OCI-M1 (cell line): Measurements from ENCODE around the gene USP3.
A peak's percentile ranks its signal among the peaks of the same experiment; 100 is the strongest.

Experiments
- DNase-seq: peaks from one replicate; lab custom pipeline; 2025; lab: John Stamatoyannopoulos, UW

The USP3 gene

DNA sequence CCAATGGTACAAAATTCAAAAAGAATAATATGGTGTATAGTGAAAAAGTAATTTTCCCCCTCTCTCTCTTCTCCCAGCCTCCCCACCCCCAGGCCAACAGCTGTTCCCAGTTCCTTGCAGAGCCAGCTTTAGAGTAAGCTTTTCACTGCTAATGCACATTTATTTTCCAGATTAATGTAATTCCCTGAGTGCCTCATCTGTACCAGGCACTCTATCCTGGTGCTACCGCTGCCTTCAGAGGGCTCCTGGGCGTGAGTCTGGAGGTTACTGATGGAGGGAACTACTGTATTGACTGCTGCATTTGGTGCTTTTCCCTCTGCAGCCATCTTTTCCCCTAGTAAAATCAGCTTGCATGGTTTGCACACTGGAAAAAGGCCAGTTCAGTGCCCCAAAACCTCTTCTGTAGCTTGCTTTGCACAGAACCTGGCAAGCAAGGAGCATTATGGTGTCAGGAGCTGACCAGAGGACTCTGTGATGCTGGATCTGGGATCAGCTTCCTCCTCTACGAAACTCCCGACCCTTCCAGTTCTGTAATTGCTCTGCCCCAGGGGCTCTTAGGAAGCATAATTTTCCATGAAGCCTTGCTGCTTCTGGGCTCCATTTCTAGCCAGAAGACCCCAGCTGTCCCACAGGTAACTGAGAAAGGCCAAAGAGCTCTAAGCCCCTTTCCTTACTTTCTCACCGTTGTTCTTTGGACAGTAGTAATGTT, 8.5 kb upstream of the USP3 start:
- DNase-seq: no peak

DNA sequence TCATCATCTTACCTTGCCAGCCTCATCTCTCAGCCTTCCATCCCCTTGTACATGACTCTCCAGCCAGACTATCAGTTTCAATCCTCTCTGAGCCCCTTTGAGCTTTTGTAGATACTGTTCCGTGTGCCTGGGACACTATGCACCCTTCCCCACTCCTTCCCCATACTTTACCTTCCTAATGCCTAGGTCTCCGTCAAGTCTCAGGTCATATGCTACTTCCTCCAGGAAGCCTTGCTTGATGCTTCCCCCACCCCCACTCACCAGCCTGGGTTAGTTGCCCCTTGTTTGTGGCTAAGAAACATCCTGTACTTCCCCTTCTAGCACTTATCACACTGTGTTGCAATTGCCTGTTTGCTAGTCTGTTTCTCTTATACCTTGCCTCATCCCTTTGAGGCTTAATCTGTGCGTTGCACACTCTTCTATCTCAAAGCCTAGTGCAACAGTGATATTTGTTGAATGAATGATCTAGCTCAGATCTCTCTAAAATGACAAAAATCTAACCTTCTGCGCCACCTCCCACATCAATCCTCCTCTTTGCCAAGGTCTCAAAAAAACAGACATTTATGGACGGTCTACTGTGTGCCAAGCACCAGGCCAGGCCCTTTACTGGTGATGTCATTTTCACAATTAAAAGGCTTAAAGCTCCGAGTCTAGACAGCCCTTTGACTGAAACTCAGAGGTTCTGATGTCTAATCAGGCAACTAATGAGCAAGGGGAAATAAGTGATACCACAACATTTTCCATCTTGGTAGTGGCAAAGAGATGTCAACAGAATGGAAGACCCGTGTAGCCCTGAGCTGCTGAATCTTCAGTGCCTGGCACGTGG, 6.5 kb upstream of the USP3 start:
- DNase-seq: peak; percentile 91

DNA sequence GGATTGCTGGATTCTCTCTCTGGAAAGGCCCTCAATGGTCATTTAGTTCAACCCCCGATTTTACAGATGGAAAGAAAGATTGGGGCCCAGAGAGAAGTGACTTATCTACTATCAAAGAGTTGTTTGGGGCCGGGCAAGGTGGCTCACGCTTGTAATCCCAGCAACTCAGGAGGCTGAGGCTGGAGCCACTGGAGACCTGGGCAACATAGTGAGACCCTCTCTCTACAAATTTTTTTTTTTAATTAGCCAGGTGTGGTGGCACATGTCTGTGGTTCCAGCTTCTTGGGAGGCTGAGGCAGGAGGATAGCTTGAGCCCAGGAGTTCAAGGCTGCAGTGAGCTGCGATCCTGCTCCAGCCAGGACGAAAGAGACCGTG, 5.2 kb upstream of the USP3 start:
- no peak for DNase-seq

DNA sequence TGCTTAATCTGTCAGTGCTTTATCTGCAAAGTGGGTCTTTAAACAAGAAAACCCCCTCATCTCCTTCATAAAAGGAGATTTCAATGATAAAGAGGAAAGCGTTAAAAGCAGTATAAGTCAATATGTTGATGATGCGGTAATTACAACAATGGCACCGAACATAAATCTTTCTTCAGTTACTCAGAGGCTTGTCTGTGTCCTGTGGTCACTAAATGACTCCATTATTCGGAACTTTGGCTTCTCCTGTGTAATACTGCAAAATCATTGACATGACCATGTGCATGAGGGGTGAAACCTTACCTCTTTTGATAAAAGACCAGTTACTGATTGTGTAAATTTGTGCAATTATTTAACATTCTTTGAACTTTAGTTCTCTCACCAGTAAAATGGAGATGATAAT, 4.8 kb upstream of the USP3 start:
- DNase-seq: no peak

DNA sequence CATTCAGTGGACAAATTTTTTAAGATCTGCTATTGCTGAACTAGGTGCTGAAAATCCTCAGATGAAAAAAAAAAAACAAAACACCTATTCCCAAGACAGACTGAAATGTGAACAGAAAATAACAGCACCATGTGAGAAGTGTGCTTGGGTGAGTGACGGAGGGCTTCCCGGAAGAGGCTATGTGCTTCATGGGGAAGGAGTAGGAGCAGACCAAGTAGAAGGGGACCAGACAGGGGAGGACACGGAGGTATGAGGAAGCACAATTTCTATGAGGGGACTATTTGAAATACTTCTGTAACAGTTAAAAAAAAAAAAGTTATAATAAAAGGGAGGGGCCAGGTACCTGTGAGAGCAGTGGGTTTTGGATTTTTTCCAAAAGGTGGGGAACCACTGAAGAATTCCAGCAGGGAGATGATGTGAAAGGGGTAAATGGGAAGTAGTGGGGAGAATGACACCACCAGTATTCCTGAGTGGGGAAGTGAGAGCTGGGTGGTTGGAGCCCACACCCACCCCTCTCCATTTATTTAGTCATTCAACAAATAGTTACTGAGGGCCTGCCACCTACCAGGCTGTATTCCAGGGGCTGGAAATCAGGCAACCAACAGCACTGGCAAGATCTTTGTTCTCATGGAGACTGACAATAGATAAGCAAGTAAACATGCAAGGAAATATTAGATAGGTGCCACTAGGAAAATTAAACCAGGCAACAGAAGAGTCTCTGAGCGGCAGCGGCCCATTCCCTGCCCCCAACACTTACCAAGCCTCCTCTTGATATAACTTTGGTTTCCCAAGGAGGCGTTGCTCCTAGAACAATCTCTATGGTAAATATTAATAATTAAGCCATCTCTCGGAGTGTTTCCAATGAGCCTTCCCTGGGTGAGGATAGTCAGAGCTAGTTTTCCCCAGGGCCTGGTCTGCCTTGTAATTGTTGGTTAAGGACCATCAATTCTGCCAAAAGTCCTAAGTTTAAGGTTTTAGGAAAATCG, 3.8 kb upstream of the USP3 start:
- no peak for DNase-seq

DNA sequence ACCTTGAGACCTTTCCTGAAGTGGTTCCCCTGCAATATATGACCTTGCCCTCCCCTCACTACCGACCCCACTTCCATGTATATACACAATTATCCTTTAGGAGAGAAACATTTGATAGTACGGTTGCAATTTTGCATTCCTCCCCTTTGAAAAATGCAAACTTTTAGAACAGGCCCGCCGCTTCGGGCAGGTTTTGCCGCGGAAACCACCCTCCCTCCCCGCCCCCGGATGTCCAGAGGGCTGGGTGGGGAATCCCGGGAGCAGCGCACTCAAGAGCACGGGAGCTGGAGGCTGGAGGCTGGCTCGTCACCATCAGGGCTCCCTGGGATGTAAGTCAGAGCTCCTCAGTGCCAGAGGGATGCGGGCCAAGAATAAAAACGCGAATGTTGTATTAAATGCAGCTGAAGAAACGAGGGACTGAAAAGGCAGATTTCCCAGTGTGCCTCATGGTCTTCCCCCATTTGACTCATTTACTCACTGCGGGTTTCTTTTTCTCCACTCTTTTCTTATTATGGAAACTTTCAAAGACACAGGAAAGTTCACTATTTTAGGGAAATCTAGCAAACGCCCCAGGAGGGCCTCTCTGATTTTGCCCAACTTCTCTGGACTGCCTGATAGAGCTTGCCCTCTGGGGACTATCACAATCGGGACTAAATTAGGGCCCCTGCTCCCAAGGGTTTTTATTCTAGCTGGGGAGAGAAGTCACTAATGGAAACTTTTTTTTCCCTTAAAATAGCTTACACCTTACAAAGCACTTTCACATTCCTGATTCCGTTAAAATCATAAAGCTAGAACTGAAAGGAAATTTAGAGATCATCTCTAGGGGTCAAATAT, 2.9 kb upstream of the USP3 start:
- DNase-seq: no peak

DNA sequence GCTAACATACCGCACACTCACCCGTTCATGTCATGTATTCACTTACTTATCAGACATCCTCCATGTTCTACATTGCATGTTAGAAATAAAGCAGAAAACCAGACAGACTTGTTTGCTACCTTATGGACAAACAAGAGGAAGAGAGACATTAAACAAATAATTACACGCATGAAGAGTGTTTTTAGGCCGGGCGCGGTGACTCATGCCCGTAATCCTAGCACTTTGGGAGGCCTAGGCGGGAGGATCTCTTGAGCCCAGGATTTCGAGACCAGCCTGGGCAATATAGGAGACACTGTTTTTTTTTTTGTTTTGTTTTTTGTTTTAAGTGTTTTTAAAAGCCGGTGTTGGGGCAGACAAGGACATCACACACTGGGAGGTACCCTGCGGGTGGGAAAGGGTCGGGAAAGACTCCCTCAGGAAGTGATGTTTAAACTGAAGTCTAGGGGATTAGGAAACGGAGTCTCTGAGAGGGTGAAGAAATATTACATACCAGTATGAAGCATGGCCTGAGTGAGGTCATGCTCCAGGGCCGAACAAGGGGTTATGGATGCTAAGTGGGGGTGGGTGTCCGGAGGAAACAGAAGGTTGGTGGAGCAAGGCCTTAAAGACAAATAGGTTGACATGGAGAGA, 2.1 kb upstream of the USP3 start:
- no peak for DNase-seq

DNA sequence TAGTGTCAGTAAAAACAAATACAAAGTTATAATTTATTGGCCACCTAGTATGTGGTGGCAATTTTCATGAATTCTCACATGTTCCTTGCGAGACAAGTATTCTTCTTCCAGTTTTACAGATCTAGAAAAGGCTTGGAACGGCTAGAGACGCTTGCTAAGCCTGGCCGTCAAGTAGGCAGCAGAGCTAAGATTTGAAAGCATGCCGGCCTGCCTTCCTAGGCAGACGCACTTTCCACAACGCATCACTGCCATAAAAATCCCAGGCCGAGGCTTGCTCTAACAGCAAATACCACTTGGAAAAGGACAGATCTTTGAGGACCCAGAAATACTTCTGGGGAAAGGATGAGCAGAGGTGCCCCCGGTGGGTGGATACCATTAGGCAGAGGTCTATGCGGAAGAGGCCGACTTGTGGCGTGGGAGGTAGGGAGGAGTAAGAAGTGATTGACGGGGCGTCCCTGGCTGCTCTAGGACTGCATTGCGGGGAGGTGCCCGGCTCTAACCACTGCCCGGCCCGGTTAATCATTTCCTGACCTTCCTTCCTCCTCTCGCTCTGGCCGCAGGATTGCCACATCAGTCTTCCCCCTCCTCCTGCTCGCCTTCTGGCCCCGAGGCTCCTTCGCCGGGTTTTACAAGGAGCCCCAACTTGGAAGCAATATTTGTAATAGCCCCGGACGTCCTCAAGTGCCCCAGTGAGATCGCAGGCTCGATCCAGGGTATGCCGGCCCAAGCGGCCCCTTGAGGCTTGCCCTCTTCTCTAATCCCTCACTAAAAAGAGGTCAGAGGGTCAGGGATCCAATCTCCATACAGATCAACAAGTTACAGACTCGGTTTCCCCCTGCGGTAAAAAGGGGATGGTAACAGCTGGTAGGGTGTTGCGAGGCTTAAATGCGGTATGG, 1.3 kb upstream of the USP3 start:
- peak; percentile 97 for DNase-seq

DNA sequence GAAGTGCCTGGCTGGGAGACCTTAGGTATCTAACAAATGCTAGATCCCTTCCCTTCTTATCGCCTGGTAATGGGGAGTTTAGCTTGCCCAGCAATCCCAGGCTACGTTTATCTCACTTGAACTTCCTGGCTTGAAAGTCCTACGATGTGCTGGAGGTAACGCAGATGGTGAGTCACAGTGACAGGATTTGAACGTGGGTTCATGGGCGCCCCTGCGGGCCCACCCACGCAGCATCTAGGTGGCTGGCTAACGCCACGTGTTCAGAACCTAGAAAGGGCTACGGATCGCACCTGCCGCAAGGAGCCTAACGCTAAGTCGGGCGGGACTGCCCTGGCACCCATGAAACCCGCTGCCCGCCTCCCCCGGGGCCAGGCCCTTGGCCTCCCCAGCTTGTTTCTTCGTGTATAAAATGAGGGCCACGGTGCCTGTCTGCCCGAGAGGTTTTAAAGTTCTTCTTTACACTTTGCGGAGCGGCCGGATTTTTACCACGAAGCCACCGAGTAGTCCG, 600 bp upstream of the USP3 start:
- peak; percentile 87 for DNase-seq

DNA sequence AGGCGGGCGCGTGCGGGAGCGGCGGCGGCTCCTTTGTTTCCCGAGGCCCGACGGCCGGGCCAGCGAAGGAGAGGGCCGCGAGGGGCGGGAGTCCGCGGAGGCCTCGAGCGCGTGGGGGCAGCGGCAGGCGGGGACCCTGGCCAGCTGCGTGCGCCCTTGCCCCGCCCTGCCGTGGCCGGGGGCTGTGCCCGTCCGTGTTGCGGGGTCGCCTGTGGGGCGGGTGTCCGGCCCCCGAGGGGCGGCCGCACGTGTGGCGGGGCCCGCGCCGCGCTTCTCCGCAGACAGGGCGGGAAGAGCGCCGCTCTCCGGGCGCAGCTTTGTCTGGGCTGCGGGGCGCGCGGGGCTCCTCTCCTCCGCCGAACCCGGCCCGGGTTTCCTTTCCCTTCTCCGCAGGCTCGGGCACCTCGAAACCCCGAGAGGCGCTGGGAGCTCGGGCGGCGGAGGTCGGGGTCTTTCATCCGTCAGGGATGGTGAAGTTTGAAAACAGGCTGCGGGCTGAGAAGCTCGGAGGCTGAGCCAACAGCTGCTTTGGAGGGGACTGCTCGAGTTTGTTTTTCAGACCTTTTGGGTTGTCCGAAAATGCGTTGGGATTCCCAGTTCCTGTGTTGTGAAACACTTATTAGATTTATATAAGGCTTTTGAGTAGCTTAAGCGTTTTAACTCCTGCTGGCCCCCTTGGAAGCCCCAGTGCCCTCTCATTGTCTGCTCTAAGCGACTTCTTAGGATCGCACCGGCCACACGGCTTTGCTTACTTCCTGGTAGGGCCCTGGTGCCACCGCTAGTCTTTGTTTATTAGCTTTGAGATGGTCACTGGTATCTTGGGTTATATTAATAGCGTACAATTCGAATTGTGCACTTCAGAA, 817 bp downstream of the USP3 start:
- DNase-seq: peak; percentile 80

DNA sequence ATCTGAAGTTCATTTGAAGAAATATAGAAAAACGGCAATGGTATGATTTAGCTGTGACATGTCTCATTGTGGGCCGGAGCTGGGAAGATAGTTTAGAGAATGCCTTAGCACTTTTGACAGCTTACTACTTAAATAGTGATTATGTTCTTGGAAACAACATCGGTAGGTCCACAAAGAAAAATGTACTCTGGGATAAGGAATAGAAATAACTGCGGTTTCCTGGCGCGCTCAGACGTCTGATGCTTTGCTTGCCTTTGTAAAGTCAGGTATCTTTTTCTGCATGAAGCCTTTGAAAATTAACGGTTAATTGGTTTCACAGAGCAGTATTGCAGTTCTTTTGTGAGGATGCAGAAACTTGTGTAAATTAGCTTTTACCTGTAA, 1.4 kb downstream of the USP3 start:
- no peak for DNase-seq

DNA sequence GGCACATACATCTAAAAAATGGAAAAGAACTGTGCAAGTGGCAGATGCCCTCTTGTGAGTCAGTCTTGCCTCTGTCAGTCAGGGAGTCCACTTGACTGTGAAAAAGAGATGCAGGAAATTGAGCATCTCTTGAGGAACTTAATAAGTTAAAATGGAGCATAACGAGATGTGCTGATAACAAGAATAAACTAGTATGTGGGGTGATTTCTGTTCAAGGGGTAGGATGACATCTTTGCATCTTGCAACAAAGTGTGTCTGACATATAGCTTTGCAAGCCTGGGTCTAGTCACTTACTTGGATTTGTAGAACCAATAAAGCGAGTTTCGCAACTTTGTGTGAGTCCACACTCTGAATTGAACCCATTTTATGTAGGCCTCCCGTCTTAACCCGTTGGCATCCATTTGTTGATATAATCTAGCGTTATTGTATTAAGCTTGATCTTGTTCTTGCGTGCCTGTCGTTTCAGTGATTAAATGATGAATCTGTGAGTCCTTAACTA, 2.2 kb downstream of the USP3 start:
- peak; percentile 18 for DNase-seq

DNA sequence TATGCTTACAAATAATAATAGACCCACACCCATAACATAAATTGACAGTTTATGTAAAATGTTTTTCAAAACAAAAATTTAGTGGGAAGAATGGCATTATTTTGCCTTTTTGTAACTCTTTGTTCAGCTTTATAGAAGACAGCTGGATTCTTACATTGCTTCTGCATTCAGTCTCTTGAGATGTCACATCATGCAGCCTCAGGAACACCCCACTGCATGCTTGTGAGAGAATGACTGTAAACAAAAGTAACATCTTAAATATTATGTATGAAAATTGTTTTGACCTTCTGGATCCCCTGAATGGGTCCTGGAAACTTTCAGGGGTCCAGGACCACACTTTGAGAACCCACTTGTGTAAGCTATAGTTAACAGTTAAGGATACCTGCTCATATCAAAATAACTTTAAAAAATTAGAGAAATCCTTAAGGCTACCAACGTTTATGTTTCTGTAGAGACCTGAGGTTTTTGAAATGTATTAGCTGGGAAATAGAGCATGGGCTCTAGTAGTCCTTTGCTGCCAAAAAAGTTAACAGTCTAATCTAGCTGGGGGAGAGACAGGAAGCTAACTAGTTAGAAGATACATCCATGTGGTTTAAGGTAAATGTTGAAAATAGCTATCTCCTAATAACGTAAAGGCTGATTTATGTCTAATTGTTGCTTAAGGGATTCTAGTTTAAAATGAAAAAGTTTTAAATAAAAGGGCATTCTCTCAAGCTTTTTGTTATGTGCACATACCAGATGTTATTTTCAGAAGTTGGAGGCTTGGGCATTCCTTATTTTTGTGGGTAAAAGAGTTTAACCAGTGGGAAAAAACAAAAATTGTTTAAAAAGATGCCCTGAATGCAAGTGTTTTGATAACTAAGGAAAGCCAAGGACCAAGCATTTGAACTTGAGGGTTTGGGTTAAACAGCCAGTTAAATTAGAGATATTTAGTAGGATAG, 3.8 kb downstream of the USP3 start:
- DNase-seq: no peak

DNA sequence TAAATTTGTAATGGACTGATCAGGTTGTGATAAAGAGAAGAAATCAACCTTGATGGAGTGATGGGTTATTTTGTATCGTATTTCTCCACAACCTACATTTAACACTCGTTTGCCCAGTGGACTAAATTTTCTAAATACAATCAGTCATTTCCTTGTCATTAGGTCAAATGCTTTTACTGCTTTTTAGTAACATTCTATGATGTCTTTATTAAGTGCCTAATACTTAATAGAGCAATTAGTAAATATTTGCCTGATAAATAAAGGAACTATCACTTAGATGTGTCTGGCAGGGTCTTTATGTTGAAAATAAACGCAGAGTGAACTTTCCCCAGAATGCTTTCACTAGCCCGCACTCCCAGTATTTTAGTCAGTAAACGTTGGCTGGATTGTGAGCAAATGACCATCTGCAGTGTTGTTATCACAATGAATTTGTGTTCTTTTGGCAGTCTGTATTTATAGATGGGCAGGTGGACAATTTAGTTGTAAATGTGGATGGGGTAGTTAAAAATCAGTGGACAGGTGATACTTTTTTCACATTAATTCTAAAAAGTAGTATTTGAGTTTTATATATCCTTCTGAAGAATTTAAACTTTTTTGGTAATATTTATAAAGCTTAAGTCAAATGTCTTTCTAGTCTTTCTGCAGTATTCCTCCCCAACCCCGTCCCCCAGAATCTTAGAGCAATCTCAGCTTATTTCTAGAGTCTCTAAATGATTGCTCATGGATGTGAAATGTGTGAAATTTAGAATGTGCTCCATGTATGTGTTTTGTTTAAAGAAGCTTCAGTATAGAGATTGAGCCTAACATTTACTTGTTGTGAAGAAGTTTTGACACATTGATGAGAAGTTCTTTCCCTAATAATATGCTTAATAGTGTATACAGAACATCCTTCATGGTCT, 4.9 kb downstream of the USP3 start:
- DNase-seq: no peak

DNA sequence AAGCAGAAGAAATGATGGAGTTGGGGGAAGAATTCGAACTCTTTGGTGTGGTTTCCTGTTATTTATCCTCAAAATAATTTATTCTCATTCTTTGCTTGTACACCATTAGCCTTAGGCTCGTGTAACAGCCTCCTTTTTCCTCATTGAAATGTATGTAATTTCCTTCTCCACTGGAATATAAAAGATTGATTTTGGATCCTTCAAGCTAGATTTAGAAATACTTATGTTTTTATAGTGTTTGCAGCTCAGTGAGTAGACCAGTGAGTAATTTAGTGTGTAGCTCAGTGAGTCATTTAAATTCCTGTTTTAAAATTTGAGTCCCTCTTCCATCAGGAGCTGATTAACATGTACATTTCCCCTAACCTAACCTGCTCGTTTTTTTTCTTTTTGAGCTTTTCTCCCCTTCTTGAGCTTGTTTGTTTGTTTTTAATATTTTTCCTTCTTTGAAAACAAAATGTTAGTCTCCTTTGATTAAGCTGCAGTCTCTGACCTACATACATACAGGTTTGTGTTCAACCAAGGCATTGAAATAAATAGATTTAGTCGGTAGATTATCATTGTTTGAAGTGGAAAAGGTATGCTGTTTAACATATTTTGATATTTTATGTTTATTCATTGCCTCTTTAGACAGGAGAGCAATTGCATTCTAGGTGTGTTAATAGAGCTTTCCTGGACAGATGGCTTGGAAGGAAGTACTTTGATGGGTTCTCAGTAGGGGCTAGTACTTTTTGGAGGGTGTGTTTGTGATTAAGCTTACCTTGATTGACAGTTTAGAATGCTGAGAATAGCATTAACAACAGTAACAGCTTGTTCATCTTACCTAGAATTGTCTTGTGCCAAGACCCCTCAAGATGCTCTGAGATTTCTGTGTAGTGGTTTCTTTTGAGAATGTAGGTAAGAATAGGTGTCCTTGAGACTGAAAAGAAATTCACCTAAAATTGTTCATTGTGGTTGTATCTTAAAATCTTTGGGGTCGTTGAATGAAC, 5.9 kb downstream of the USP3 start:
- peak; percentile 50 for DNase-seq
